ENCODE data around the gene ZNF841. TPM values are rescaled to one million over a fixed set of nuclear protein-coding genes. Genes with fewer than 3 reads are reported as not detected.
"Not testable (repeated sequence)": the region's sequence is repeated elsewhere in the genome, so short reads cannot be mapped to it uniquely, and the experiment has no call there.

The ZNF841 gene
- total RNA-seq, 2 donors from 2014 or later = 27.3 to 37.7 TPM

DNA sequence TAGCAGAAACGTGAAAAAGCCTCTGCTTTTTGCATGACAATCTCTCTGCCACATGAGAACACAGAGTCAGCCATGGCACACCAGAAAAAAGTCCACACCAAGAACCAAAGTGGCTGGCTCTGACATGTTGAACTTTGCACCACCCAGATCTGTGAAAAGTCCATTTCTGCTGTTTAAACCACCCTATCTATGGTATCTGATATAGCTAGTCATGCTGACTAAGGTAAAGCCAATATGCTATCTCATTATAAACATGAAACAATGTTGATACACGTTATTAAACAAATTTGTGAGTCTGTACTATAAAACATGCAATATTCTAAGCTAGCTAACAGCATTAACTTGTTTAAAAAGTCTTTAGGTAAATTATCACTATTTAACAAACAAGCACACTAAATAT, 25.9 kb downstream of the ZNF841 start:
- no peak overlapping the region for H3K27ac Mint-ChIP-seq
- no peak for DNase-seq
- Histone ChIP-seq H3K27me3 (ENCODE audit: control insufficient read depth, insufficient read depth, low read length, poor library complexity, severe bottlenecking) (no peaks in the 10 kb centered on the region), H3K9me3 (ENCODE audit: control insufficient read depth, low read length) (peaks cover 100% of the 10 kb centered on the region), H3K4me1 (ENCODE audit: control insufficient read depth, insufficient read depth, low read length) (no peaks in the 10 kb centered on the region), H3K9ac (ENCODE audit: extremely low read depth, low read length, poor library complexity, severe bottlenecking) (no peak overlapping the region), H3K36me3 (ENCODE audit: control insufficient read depth, insufficient read depth, low read length) (peaks cover 95% of the 10 kb centered on the region), H3K4me3 (ENCODE audit: low read length) (peak overlapping the region; percentile 44), H3K27ac (ENCODE audit: low read depth, low read length) (no peak overlapping the region)
- WGBS, 2 experiments (ENCODE audit: insufficient coverage in 1 of 2, insufficient read length in 1 of 2) = 56 to 96% methylated on average over 1 of the region's 2 CpGs
- H3K27me3 Mint-ChIP-seq (ENCODE audit: insufficient read depth) = no peaks in the 10 kb centered on the region
- no peak overlapping the region for H3K4me3 Mint-ChIP-seq
- H3K36me3 Mint-ChIP-seq (ENCODE audit: low read depth) = peaks cover 98% of the 10 kb centered on the region
- H3K4me1 Mint-ChIP-seq = no peaks in the 10 kb centered on the region
- TF ChIP-seq, protein P1, sequence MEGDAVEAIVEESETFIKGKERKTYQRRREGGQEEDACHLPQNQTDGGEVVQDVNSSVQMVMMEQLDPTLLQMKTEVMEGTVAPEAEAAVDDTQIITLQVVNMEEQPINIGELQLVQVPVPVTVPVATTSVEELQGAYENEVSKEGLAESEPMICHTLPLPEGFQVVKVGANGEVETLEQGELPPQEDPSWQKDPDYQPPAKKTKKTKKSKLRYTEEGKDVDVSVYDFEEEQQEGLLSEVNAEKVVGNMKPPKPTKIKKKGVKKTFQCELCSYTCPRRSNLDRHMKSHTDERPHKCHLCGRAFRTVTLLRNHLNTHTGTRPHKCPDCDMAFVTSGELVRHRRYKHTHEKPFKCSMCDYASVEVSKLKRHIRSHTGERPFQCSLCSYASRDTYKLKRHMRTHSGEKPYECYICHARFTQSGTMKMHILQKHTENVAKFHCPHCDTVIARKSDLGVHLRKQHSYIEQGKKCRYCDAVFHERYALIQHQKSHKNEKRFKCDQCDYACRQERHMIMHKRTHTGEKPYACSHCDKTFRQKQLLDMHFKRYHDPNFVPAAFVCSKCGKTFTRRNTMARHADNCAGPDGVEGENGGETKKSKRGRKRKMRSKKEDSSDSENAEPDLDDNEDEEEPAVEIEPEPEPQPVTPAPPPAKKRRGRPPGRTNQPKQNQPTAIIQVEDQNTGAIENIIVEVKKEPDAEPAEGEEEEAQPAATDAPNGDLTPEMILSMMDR (conservative IDR thresholded peaks at IDR 0.05) = no peak
- peaks cover 88% of the 10 kb centered on the region for H3K9me3 Mint-ChIP-seq

DNA sequence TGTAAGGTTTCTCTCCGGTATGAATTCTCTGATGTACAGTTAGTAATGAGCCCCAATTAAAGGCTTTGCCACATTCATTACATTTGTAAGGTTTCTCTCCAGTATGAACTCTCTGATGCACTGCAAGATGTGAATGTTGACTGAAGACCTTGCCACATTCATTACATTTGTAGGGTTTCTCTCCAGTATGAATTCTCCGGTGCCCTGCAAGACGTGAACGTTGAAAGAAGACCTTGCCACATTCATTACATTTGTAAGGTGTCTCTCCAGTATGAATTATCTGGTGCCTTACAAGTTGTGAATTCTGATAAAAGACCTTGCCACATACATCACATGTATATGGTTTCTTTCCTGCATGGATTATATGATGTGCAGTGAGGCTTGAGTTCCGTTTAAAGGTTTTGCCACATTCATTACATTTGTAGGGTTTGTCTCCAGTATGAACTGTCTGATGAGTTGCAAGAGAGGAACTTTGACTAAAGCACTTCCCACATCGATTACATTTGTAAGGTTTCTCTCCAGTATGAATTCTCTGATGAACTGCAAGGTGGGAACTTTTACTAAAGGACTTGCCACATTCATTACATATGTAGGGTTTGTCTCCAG, 29.2 kb downstream of the ZNF841 start:
- no peaks in the 10 kb centered on the region for H3K27me3 ChIP-seq (ENCODE audit: control insufficient read depth, insufficient read depth, low read length, poor library complexity, severe bottlenecking)
- Mint-ChIP-seq H3K9me3 (peaks cover 97% of the 10 kb centered on the region), H3K36me3 (ENCODE audit: low read depth) (peaks cover 94% of the 10 kb centered on the region), H3K27me3 (ENCODE audit: insufficient read depth) (no peaks in the 10 kb centered on the region), H3K4me3 (no peak overlapping the region), H3K4me1 (no peaks in the 10 kb centered on the region), H3K27ac (no peak overlapping the region)
- TF ChIP-seq, protein P1 (conservative IDR thresholded peaks at IDR 0.05) = no peak
- H3K4me3 ChIP-seq (ENCODE audit: low read length) = peak overlapping the region; percentile 63
- H3K9me3 ChIP-seq (ENCODE audit: control insufficient read depth, low read length) = peaks cover 99% of the 10 kb centered on the region
- DNase-seq = no peak
- 95 to 96% methylated on average over 4 to 6 of the region's 6 CpGs for WGBS, 2 experiments (ENCODE audit: insufficient coverage in 1 of 2, insufficient read length in 1 of 2)
- peaks cover 88% of the 10 kb centered on the region for H3K36me3 ChIP-seq (ENCODE audit: control insufficient read depth, insufficient read depth, low read length)
- no peak overlapping the region for H3K27ac ChIP-seq (ENCODE audit: low read depth, low read length)
- H3K9ac ChIP-seq (ENCODE audit: extremely low read depth, low read length, poor library complexity, severe bottlenecking) = no peak overlapping the region
- H3K4me1 ChIP-seq (ENCODE audit: control insufficient read depth, insufficient read depth, low read length) = no peaks in the 10 kb centered on the region

DNA sequence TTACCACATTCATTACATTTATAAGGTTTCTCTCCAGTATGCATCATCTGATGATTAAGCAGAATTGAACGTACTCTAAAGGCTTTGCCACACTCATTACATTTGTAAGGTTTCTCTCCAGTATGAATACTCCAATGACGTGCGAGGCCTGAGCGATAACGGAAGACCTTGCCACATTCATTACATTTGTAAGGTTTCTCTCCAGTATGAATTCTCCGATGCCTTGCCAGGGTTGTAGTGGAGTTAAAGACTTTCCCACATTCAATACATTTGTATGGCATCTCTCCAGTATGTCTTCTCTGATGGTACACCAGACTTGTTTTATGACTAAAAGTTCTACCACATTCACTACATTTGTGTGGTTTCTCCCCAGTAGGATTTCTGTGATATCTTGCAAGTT, 30.2 kb downstream of the ZNF841 start:
- no peaks in the 10 kb centered on the region for H3K4me1 Mint-ChIP-seq
- Histone ChIP-seq H3K27me3 (ENCODE audit: control insufficient read depth, insufficient read depth, low read length, poor library complexity, severe bottlenecking) (no peaks in the 10 kb centered on the region), H3K9ac (ENCODE audit: extremely low read depth, low read length, poor library complexity, severe bottlenecking) (no peak overlapping the region), H3K27ac (ENCODE audit: low read depth, low read length) (no peak overlapping the region), H3K4me3 (ENCODE audit: low read length) (peak overlapping the region; percentile 63), H3K9me3 (ENCODE audit: control insufficient read depth, low read length) (peaks cover 99% of the 10 kb centered on the region), H3K4me1 (ENCODE audit: control insufficient read depth, insufficient read depth, low read length) (no peaks in the 10 kb centered on the region), H3K36me3 (ENCODE audit: control insufficient read depth, insufficient read depth, low read length) (peaks cover 79% of the 10 kb centered on the region)
- DNase-seq = no peak
- WGBS, 2 experiments (ENCODE audit: insufficient coverage in 1 of 2, insufficient read length in 1 of 2) = 96 to 100% methylated on average over 1 to 6 of the region's 6 CpGs
- H3K27me3 Mint-ChIP-seq (ENCODE audit: insufficient read depth) = no peaks in the 10 kb centered on the region
- TF ChIP-seq, protein P1 (conservative IDR thresholded peaks at IDR 0.05) = no peak
- peaks cover 96% of the 10 kb centered on the region for H3K9me3 Mint-ChIP-seq
- H3K36me3 Mint-ChIP-seq (ENCODE audit: low read depth) = peaks cover 93% of the 10 kb centered on the region
- H3K27ac Mint-ChIP-seq = no peak overlapping the region
- H3K4me3 Mint-ChIP-seq = no peak overlapping the region

DNA sequence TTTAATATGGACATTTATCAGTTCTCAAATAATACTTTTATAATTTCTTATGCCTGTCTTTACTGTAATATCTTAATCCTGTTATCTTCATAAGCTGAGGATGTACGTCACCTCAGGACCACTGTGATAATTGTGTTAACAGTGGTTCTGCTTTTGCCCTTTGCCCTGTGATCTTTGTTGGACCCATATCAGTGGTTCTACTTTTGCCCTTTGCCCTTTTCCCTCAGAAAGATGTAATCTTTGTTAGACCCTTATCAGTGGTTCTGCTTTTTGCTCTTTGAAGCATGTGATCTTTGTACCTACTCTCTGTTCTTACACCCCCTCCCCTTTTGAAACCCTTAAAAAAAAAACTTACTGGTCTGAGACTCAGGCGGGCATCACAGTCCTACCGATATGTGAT, 39.1 kb downstream of the ZNF841 start:
- not testable (repeated sequence) for H3K4me3 Mint-ChIP-seq; H3K27ac Mint-ChIP-seq; DNase-seq; H3K27me3 Mint-ChIP-seq (ENCODE audit: insufficient read depth); H3K27me3 ChIP-seq (ENCODE audit: control insufficient read depth, insufficient read depth, low read length, poor library complexity, severe bottlenecking); H3K27ac ChIP-seq (ENCODE audit: low read depth, low read length); H3K9ac ChIP-seq (ENCODE audit: extremely low read depth, low read length, poor library complexity, severe bottlenecking); H3K36me3 ChIP-seq (ENCODE audit: control insufficient read depth, insufficient read depth, low read length); H3K4me1 ChIP-seq (ENCODE audit: control insufficient read depth, insufficient read depth, low read length); H3K4me1 Mint-ChIP-seq
- Mint-ChIP-seq H3K36me3 (ENCODE audit: low read depth) (peaks cover 71% of the 10 kb centered on the region), H3K9me3 (peaks cover 90% of the 10 kb centered on the region)
- Histone ChIP-seq H3K9me3 (ENCODE audit: control insufficient read depth, low read length) (peaks cover 68% of the 10 kb centered on the region), H3K4me3 (ENCODE audit: low read length) (peak overlapping the region; percentile 40)
- 97 to 100% methylated on average over 1 to 3 of the region's 3 CpGs for WGBS, 2 experiments (ENCODE audit: insufficient coverage in 1 of 2, insufficient read length in 1 of 2)

DNA sequence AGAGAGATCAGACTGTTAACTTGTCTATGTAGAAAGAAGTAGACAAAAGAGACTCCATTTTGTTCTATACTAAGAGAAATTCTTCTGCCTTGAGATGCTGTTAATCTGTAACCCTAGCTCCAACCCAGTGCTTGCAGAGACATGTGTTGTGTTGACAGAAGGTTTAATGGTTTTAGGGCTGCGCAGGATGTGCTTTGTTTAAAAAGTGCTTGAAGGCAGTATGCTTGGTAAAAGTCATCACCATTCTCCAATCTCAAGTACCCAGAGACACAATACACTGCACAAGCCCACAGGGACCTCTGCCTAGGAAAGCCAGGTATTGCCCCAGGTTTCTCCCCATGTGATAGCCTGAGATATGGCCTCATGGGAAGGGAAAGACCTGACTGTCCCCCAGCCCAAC, 43.8 kb downstream of the ZNF841 start:
- WGBS, 2 experiments (ENCODE audit: insufficient coverage in 1 of 2, insufficient read length in 1 of 2) = no CpG with 5 or more reads among the region's 1 CpG
- H3K27ac ChIP-seq (ENCODE audit: low read depth, low read length); H3K27me3 ChIP-seq (ENCODE audit: control insufficient read depth, insufficient read depth, low read length, poor library complexity, severe bottlenecking); H3K36me3 ChIP-seq (ENCODE audit: control insufficient read depth, insufficient read depth, low read length); H3K4me3 Mint-ChIP-seq; DNase-seq; H3K27me3 Mint-ChIP-seq (ENCODE audit: insufficient read depth); H3K9ac ChIP-seq (ENCODE audit: extremely low read depth, low read length, poor library complexity, severe bottlenecking); H3K4me1 Mint-ChIP-seq; H3K27ac Mint-ChIP-seq; H3K4me1 ChIP-seq (ENCODE audit: control insufficient read depth, insufficient read depth, low read length): not testable (repeated sequence)
- Mint-ChIP-seq H3K9me3 (peaks cover 61% of the 10 kb centered on the region), H3K36me3 (ENCODE audit: low read depth) (peaks cover 48% of the 10 kb centered on the region)
- H3K4me3 ChIP-seq (ENCODE audit: low read length) = peak overlapping the region; percentile 62
- H3K9me3 ChIP-seq (ENCODE audit: control insufficient read depth, low read length) = peaks cover 48% of the 10 kb centered on the region

Data from endodermal cell (in vitro differentiated cells).